BJ (cell line): ENCODE measurements around the gene JAML. TPM values are rescaled to one million over a fixed set of nuclear protein-coding genes. Genes with fewer than 3 reads are reported as not detected.

Source experiments
- CTCF ChIA-PET: fragments of 350-600 bp; formaldehyde crosslinking; extraction: SDS; loops from one replicate; lab custom pipeline; 2021; ENCODE audit warnings: antibody characterized with exemption, inconsistent platforms; lab: Yijun Ruan, JAX
- POLR2A ChIA-PET: fragments of 300-600 bp; sonication (Branson Sonifier 250); formaldehyde crosslinking; extraction: SDS; loops from one replicate; lab custom pipeline; 2021; ENCODE audit warnings: antibody characterized with exemption; lab: Charles Lee
- DNase-seq: peaks from one replicate; pipeline ENCODE4 v3.0.0-alpha.2; 2011; ENCODE audit warnings: low read depth
- H3K27me3 ChIP-seq: 2 replicates; pipeline ENCODE4 v1.6.0; 2011; ENCODE audit warnings: low read length; ENCODE audit not compliant: control insufficient read depth, insufficient read depth
- H3K36me3 ChIP-seq: 2 replicates; pipeline ENCODE4 v1.5.1; 2011; ENCODE audit warnings: low read length; ENCODE audit not compliant: control insufficient read depth, insufficient read depth
- H3K4me3 ChIP-seq: 2 replicates; pipeline ENCODE4 v1.5.1; 2011; ENCODE audit warnings: low read depth, mild to moderate bottlenecking, control low read depth, low read length
- polyA plus RNA-seq: library from polyadenylated mRNA; depleted of rRNA; stranded (reverse); fragments of >200 nt; gene quantifications from 2 replicates; pipeline ENCODE4 v1.2.3, GENCODE V29; 2011
- TF ChIP-seq, protein P1 (sequence below): IDR thresholded peaks from 2 replicates; pipeline ENCODE4 v1.5.1; 2011; ENCODE audit warnings: low read depth, mild to moderate bottlenecking, control low read depth, inconsistent platforms, low read length, moderate library complexity; ENCODE audit not compliant: insufficient read depth

JAML gene
- polyA plus RNA-seq, 1 experiment: not detected

DNA sequence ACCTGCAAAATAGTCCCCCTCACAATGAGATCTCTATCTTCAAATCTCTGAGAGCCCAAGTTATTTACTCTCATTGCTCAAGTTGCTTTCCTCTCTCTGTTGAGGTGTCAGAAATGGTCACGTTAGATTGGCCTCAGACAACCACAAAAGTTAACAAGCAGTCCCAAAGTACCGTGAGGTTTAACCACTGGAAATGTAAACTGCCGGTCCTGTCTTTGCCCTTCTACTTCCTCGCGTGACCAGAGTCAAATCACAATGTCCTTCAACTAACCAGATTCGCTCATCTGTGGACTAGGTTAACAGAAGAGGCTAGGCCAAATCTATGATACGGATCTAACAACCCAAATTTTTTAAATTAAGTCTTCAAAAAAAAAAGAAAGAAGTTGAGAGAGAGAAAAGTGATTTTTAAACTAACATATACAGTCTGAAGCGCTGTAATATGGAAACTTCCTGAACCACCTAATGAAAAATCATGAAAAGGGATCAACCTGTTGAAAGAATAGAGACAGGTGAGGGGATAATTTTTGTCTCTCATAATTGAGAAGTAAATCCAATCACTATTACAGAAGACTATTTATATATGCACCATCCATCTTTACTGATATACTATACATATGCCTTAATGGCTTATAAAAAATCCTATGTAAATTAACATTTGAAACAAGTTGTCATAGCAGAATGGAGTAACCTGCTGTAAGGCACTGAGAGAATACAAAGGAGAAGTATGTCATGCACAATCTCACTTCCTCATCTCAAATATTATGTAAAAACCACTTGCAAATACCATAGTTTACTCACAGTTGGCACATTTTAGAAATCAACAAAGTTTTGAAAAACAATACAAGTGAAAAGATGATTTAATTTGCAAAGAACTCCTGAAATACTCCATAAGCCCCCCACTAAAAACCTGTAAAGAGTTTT is 3.3 kb upstream of the JAML start:
- TF ChIP-seq, protein P1, sequence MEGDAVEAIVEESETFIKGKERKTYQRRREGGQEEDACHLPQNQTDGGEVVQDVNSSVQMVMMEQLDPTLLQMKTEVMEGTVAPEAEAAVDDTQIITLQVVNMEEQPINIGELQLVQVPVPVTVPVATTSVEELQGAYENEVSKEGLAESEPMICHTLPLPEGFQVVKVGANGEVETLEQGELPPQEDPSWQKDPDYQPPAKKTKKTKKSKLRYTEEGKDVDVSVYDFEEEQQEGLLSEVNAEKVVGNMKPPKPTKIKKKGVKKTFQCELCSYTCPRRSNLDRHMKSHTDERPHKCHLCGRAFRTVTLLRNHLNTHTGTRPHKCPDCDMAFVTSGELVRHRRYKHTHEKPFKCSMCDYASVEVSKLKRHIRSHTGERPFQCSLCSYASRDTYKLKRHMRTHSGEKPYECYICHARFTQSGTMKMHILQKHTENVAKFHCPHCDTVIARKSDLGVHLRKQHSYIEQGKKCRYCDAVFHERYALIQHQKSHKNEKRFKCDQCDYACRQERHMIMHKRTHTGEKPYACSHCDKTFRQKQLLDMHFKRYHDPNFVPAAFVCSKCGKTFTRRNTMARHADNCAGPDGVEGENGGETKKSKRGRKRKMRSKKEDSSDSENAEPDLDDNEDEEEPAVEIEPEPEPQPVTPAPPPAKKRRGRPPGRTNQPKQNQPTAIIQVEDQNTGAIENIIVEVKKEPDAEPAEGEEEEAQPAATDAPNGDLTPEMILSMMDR: no peak
- Histone ChIP-seq H3K36me3 (no peaks in the 10 kb centered on the region), H3K27me3 (peaks cover 3% of the 10 kb centered on the region), H3K4me3 (no peak overlapping the region)
- POLR2A ChIA-PET: no interaction called here
- CTCF ChIA-PET: interaction anchor here (1.7 kb wide), 1 partner anchor 30 kb away, joined by 4 read pairs; no protein-coding TSS in a partner anchor
- DNase-seq: no peak

DNA sequence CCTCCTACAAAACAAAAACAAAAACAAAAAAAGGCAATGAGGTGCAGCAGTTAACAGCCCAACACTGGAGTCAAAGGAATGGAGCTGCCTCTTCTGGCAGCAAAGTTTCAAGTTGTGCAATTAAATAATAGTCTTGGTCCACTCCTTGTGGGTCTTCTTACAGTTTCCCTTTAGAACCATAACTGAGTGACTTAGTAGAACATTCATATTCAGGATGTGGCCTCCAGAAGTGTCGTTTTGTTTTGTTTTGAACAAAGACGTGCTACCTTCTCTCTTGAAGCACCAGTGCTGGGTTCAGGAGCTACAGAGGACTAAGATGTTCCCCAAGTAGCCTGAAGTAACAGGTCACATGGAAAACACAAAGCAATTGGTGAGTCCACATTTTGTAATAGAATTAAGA is 2.0 kb upstream of the JAML start:
- peaks cover 3% of the 10 kb centered on the region for H3K27me3 ChIP-seq
- TF ChIP-seq, protein P1: no peak
- ChIA-PET CTCF (interaction anchor here (1.5 to 1.7 kb wide), 2 partner anchors 13 to 29 kb away, joined by 3 to 4 read pairs; no protein-coding TSS in a partner anchor), POLR2A (no interaction called here)
- H3K36me3 ChIP-seq: no peaks in the 10 kb centered on the region
- no peak overlapping the region for H3K4me3 ChIP-seq
- DNase-seq: no peak

GRCh38 chr11:118226296-118226695 is 1.5 kb upstream of the JAML start:
- Histone ChIP-seq H3K36me3 (no peaks in the 10 kb centered on the region), H3K27me3 (peaks cover 3% of the 10 kb centered on the region), H3K4me3 (no peak overlapping the region)
- TF ChIP-seq, protein P1: no peak
- POLR2A ChIA-PET: no interaction called here
- CTCF ChIA-PET: interaction anchor here (1.5 to 1.7 kb wide), 2 partner anchors 13 to 28 kb away, joined by 3 to 4 read pairs; no protein-coding TSS in a partner anchor
- no peak for DNase-seq

DNA sequence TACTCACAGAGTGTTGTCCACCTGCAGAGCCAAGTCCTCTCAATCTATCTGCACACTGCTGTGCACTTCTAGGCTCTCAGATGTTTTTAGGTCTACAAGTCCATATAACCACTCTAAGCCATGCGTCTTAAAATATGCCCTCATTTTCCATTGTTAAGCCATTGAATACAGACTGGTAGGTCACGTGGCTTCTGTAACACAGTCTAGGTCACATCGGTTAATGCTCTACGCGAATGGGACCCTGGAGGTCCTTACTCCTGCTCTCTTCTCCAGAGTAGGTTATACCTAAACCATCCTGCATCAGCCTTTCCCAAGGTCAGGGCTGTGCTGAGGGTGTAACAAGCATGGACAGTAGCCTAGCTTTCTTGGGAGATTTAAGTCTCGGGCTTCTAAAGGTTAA is 819 bp downstream of the JAML start:
- H3K27me3 ChIP-seq: peaks cover 6% of the 10 kb centered on the region
- POLR2A ChIA-PET: no interaction called here
- DNase-seq: no peak
- no peak overlapping the region for H3K4me3 ChIP-seq
- no peaks in the 10 kb centered on the region for H3K36me3 ChIP-seq
- TF ChIP-seq, protein P1: no peak
- CTCF ChIA-PET: interaction anchor here (0.7 kb wide), 1 partner anchor 16 kb away, joined by 3 read pairs; no protein-coding TSS in a partner anchor

DNA sequence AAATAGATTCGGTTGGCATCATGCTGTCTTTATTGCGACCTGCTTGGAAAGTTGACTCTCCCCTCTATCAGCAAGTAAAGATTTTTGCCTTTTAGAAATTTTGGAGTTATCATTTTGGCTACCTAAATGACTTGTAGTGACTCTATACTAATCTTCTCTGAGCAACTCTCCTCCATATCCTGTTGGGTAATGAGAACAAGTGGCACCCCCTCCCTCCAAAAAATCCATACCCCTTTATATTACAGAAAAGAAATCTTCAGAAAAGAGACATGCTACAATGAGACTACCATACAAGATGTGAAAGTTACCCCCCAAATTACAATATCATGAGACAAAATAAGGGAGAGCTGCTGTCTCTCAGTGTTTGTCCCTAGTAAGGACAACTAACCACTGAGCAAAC is 1.2 kb downstream of the JAML start:
- peaks cover 6% of the 10 kb centered on the region for H3K27me3 ChIP-seq
- POLR2A ChIA-PET: no interaction called here
- no peaks in the 10 kb centered on the region for H3K36me3 ChIP-seq
- CTCF ChIA-PET: no interaction called here
- H3K4me3 ChIP-seq: no peak overlapping the region
- TF ChIP-seq, protein P1: no peak
- no peak for DNase-seq
